Stimulated activated CD4-positive, alpha-beta T cell treated with anti-CD3 and anti-CD28 coated beads, Interleukin-2, amount 100 ng/mL, for 24 hours (primary cell): ENCODE measurements around the gene PACS2.

Experiments
- DNase-seq, 2 donors: peaks; one replicate each; pipeline ENCODE4 v3.0.0-alpha.2; 2020

Gene PACS2

DNA sequence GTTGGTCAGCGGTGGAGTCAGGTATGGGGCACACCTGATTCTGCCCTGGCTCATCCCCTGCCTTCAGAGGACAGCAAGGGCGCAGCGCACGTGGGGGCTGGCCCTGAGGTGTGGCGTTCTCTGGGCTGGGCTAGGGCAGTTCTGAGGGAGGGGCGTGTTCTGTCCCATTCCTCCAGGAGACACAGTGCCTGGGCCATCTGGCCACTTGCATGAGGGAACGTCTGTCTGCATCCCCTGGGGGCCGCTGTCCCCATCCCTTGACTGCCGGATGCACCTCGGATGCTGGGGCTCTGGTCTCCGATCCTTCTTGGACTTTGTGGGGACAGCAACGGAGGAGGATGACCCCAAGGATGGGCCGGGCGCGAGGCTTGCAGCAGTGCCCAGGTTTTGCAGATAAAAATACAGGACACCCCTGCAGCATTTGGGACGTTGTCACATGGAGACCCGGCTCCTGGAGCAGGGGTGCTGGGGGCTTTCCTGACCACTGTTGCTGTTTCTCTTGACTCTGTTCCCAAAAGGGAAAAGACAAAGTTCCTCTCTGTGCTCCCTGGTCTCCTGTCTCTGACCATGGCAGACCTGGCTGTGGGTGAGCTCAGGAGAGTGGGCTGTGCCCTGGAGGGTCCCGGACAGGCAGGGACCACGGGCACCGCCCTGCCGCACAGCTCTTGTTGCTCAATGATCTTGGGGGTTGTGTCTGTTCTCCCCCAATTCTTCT, 112.0 kb downstream of the PACS2 start:
- no peak for DNase-seq

DNA sequence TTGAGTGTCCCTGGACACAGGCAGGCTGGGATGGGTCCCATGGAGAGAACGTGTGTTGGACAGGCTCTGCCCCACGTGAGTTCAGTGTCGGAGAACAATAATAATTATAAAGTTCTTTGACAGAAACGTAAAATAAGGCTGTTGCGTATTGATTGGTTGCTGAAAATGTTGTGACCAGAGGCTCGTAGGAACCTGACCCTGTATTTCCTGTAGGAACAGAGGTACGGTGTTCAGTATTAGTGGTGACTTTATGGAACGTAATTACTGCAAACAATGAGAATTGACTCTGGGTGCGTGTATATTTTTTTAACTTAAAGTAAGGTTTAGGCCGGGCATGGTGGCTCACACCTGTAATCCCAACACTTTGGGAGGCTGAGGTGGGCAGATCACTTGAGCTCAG, 112.9 kb downstream of the PACS2 start:
- no peak for DNase-seq

DNA sequence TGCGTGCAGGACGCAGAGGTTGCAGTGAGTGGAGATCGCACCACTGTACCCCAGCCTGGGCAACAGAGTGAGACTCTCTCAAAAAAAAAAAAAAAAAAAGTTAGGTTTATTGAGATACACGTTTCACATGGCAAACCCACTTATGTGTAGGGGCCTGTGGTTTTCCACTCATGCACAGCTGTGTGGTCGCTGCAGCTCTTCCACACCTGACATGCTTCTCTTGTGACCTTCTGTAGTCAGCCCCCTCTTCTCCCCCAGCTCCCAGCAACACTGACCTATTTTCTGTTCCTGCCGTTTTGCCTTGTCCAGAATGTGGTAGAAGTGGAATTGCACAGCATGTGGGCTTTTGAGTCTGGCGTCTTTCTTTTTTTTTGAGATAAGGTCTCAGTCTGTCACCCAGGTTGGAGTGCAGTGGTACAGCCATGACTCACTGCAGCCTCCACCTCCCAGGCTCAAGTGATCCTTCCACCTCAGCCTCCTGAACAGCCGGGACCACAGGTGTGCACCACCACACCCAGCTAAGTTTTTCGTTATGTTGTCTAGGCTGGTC, 113.5 kb downstream of the PACS2 start:
- no peak for DNase-seq

DNA sequence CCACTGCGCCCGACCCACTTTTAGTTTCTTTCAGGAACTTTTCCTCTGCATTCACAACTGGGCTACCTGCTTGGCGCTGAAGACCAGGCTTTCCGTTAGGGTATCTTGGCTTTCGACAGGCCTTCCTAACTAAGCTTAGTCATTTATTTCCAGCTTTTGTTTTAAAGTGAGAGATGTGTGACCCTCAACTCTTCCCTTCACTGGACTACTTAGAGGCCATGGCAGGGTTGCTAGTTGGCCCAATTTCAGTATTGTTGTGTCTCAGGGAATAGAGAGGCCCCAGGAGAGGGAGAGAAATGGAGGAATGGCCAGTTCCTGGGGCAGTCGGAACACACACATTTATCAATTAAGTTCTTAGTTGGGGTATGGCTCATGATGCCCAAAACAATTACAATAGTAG, 115.5 kb downstream of the PACS2 start:
- DNase-seq, result no peak

DNA sequence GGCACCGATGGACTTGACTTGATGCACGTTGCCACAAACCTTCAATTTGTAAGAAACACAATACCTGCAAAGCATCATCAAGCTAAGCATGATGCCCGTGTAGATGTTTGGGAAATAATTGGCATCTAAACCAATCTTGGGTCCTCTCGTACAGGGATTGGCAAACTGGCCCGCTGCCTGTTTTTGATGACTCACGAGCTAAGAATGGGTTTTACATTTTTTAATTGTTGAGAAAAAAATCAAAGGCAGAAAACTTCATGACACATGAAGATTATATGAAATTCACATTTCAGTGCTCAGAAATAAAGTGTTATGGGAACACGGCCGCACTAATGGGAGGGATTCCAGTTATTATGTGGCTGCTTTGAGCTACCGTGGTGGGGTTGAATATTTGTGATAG, 116.0 kb downstream of the PACS2 start:
- no peak for DNase-seq

DNA sequence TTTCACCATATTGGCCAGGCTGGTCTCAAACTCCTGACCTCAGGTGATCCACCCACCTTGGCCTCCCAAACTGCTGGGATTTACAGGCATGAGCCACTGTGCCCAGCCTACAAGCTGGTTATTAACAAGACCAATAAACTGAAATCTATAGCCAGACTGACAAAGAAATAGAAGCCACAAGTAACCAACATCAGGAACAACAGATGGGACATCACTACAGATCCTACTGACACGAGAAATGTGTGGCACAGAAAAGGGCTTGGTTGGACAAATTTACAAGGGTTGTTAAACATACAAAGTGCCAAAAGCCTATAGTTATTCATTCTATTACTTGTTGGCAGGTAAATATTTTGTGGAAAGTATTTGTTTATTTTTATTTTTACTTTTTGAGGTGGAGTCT, 116.7 kb downstream of the PACS2 start:
- no peak for DNase-seq

DNA sequence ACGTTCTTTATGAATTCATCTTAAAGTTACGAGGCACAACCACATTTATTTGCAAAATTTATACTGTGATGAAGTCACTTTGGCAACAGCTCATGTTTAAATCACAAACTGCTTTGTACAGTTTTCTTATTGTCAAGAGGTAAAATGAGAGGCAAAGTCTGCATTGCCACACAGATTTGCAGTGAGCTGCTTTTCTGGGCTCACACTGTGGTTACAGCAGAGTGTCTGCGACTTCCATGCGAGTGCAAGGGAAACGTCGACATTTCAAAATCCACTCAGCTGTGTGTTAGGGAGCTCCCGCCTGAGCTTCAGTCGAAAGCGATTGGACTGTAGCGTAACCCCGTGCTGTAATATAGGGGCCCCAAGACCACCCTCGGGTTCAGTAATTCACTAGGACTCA, 118.1 kb downstream of the PACS2 start:
- DNase-seq, result no peak

DNA sequence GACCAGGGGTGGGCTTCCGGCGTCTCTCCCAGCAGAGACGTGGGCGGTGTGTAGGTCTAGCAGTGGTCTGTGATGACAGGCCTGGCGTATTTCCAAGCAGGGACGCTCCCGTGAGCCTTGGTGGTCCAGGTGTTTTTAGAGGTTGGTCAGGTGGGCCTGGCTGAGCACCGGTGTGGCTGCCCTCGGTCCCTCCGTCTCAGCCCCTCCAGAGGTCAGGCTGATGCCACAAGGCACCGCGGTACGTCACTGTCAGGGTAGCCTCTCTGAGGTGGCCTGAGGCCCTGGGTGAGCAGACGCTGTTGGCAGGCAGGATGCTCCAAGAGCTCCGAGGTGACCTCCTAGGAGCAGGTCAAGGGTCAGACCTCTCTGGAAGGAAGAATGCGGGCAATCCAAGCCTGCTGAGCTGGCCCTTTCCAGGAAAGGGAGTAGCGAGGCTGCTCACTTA, 118.6 kb downstream of the PACS2 start:
- DNase-seq, result no peak

DNA sequence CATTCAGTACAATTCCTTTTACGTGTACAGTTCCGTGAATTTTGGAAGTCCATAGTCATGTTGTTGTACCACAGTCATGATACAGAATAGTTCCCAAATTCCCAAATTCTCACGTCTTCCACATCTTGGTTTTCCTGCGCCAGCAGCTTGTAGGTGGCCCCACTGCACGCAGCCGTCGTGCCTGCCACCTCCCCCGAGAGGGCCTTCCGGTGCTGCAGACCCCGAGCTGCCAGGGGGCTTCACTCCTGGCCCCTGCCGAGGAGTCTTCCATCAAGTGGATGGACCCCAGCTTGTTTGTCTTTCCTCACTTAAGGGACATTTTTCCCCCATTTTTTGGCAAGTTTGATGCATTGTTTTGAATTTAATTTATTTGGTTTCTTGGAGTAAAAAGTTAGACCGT, 121.9 kb downstream of the PACS2 start:
- DNase-seq, result no peak

DNA sequence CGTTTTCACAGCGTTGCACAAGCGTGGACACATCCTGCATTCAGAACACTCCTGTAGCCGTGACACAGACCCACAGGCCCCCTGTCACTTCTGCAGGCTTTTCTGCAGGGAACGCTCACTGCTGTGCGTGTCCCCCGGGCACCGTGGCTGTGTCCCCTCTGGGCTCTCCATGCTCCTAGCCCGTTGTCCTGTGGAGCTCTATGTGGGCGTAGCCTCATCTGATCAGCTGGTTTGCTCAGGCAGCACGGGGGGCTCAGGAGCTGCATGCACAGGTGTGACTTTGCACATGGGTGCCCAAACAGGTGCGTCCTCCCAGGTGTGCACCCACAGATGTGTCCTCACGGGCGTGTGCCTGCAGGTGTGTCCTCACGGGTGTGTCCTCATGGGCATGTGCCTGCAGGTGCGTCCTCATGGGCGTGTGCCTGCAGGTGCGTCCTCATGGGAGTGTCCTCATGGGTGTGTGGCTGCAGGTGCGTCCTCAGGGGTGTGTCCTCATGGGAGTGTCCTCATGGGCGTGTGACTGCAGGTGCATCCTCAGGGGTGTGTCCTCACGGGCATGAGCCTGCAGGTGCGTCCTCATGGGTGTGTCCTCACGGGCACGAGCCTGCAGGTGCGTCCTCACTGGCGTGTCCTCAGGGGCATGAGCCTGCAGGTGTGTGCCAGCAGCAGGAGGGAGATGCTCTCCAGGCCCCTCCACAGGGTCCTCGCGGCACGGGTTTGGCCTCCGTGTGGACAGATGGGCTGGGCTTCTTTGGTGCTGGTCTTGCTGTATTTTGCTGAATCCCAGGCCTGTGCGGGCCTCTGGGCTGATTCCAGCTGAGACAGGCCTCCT, 122.6 kb downstream of the PACS2 start:
- no peak for DNase-seq

DNA sequence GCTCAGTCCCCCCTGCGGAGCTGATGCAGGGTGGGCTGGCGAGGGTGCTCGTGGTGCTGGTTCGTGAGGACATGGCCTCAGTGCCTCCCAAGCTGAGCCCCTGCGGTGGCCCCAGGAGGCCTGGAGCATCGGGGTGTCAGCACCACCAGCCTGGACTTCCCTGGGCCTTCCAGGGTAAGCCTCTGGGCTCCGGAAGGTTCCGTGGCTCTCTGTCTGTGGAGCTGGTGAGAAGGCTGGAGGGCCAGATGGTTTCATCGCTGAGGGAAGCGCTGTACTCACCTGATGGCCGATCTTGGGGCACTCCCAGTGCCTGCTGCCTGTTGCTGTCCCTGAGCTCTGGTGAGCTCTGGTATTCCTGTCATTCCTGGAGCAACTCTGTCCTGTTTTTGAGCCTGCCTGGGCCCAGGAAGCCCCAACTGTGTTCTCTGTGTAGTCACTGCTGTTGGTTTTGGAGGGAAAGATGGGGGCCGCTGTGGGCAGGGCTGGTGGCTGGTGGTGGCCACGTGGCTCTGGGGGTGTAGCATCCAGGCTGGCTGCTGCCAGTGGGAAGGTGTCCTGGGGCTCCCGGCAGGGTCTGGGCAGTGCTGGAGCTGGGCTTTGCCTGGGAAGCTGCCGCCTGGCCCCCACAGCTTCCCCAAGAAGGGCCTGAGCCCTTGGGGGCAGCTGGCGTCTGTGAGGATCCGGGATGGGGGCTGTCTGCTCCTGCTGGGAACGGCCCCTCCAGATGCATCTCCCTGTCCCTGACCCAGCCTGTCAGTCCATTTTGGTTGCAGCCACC, 123.4 kb downstream of the PACS2 start:
- no peak for DNase-seq

DNA sequence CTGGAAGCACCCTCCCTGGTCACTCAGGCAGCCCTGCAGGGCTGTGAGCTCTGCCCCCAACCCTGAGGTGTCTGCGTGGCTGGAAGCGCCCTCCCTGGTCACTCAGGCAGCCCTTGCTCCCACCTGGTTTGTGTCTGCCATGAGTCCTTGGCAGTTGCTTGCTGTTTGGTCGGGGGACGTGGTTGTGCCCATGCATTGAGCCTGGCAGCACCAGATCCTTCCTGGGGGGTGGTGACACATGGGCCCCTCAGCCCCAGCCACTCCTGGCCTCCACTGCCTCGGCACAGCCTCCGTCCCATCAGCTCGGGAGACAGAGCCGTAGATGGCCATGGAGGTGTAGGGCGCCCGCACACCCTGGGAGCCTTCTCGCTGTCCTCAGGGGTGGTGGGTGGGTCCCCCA, 124.6 kb downstream of the PACS2 start:
- no peak for DNase-seq

DNA sequence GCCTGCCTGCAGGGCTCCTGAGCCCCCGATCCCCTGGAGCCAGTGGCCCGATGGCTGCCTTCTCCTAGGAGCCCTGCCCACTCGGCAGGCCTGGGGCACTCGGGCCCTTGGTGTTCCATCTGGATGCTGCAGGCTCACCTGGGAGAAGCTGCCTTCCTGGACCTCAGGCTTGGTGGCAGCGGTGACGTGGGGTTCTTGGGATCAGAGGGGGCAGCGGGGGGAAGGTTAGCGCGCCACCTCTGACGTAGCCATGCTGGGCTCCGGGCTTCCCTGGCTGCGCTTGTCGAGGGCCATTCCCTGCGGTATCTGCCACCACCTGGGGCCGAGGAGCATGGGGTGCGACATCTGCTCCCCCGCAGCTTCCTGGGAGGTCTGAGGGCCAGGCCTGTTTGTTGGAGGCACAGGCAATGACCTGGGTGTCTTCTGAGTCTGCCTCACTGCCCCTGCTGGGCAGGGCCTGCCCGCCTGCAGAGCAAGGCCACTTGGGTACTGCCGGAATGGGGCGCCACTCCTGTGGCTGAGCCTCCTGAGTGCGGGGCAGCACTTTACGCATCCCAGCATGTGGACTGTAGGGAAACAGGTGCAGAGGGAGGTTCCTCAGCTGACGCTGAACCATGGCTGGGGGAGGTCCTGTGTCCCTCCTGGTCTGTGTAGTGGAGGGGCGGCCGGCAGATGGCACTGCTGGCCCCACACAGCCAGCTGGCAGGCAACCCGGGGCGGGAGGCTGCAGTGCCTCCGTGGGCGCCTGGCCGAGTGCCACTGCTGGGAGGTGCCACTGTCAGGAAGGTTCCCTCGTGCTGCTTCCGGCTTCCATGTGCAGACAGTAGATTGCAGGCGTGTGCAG, 125.4 kb downstream of the PACS2 start:
- no peak for DNase-seq

DNA sequence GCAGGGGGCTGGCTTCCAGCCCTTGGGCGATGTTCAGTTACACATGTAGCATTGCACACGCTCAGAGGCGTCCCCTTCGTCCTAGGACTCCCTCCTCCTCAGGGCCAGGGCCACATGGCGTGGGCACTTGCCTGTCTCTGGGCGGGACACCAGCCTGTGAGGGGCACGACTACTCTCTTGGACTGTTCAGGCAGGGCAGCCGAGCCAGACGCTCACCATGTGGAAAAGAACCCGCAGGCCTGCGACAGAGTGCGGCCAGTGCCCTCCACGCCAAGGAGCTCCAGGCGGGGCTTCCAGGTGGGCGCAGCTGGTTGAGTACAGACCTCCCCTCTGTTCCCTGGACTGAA, 126.0 kb downstream of the PACS2 start:
- DNase-seq, result no peak

DNA sequence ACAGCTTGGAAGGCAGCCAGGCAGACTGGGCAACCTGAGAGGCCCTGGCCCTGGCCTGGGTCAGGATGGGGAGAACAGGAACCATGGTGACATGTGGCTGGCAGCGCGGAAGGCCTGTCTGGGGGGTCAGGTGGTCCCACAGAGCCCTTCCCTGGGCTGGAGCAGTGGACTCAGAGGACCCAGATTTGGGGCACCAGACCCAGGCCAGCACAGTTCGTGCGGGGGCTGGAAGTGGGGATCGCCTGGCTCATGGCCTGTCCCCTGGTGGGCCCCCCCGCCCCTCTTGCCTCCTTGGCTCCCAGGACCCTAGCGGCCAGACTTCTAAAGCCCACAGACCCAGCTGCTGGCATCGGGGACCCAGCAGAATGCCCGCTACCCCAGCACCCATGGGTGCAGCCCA, 126.4 kb downstream of the PACS2 start:
- no peak for DNase-seq

DNA sequence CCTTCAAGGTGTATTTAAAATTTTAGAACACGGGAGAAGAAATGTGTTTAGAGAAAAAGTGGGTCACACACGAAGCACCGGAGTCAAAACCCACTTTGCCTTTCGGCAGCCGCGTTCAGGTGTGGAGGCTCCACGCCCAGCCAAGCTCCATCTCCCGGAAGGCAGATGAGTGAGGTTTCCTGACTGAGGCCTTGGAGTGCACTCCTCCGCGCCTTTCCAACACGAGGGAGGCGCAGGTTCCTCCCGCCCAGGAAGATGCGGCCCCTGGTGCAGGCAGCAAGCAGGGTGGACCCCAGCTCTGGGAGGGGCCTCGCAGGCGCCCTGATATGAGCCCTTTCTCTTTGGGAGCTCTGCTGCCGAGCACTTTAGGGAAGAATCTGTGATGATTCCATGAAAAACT, 127.6 kb downstream of the PACS2 start:
- no peak for DNase-seq

DNA sequence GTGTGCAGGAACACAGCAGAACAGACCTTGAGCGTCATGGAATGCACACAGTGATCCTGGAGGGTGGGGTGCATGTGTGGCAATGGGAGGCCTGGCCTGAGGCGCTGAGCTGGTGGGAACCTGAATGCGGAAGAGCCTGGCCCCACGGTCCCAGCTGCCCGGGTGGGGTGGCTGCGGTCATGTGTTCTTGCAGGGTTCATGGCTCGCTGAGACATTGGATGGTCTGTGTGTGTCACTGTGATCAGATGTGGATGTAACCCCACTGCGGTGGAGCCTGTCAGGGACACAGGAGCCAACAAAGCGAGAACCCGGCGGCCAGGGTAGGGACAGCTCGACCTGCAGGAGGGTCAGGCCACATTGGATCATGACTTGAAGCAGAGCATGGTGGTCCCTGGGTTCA, 128.3 kb downstream of the PACS2 start:
- DNase-seq, result no peak

DNA sequence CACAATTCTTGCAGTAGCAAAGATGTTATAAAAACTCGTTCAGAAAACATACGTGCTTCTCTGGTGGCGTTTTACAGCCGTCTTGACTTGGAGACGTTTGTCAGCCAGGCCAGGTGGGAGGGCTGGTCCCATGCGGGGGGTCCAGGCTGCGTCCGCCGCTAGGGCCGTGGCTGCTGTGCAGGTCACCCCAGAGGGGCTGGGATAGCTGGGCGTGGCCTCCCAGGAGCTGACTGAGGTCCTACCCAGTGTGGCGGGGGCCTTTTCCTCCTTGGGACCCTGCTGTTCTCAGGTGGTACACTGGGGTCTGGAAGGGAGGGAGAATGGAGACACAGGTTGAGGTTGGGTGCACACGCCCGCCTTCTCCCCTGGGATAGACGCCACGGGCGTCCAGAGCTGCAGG, 130.3 kb downstream of the PACS2 start:
- DNase-seq, result no peak

DNA sequence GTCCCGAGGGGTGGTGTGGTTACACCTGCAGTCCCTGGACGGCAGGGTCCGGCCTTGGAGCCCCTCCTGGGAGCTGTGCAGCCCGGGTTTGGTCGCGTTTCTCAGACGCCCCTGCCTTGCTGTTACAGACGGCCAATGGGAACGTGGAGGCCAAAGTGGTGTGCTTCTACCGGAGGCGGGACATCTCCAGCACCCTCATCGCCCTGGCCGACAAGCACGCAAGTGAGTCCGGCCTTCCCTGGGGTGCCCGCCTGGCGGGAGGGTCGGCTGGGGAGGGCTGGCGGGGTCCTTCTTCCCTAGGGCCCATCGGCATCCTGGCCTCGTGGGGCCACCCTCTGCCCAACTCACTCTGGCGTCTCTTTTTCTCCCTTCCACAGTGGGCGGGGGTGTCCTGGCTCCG, 130.7 kb downstream of the PACS2 start:
- DNase-seq, result no peak

DNA sequence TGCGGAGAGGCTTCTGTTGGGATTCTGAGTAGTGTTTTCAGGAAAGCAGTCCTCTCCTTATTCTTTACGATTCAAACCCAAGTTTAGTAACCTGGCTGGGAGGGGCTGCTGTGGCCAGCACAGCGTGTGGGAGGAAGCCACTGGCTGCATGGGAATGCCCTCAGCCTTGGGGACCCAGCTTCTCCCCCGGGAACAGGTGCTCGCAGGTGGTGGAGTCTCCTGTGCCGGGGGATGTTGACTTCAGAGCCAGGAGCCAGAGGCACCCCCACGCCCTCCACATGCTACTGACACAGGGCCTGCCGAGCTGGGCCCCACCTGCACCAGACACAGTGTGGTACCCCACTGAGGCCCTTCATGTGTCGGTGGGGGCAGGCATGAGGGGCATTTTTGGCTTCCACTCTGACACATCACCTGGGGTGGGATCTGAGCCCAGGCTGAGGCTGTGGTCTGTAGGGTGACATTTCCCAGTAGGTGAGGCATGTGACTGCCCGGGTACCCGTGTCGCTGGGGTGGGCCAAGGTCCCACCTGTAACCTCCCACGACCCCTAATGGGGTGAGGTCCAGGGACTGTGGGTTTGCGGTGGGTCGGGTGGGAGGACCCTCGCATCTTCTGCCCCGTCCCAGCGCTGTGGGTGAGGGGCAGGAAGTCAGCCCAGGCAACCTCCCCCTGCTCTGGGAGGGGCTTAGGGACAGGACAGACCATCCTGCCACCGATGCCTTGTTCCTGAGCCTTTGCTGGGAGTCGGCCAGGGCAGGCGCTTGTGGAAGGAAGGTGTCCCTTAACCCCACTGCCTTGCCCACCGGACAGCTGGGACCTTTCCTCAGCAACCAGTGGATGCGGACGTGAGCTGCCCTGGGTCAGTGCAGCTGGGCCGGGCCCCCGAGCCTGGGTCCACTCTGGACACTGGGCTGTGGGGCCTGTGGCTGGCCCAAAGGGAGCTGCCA, 131.6 kb downstream of the PACS2 start:
- no peak for DNase-seq

DNA sequence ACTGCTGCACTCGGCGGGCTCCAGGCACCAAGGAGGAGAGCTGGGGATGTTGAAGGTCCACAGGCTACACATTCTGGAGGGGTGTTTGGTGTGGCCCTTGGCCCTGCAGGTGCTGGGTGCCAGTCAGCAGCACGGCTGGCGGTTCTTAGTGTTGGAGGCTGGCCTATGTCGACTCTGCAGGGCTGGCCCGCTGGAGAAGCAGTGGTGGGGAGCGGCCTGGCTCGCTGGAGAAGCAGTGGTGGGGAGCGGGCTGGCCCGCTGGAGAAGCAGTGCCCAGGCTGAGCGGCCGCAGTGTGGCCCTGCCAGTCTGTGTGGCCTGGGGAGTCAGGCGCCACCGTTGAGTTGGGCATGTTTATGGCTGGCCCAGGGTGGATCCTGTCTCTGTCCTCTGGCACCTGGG, 132.4 kb downstream of the PACS2 start:
- no peak for DNase-seq
